H1 (cell line): ENCODE measurements around the gene IQCK. TPM values are rescaled to one million over a fixed set of nuclear protein-coding genes. Genes with fewer than 3 reads are reported as not detected.
A peak's percentile ranks its signal among the peaks of the same experiment; 100 is the strongest.

Experiments
- CTCF ChIA-PET: fragments of 300-600 bp; sonication (Branson Sonifier 250); formaldehyde crosslinking; loops from one replicate; lab custom pipeline; 2021; ENCODE audit not compliant: partially characterized antibody; lab: Charles Lee
- POLR2A ChIA-PET: fragments of 300-600 bp; sonication (Branson Sonifier 250); formaldehyde crosslinking; loops from one replicate; lab custom pipeline; 2021; ENCODE audit warnings: inconsistent platforms; ENCODE audit not compliant: partially characterized antibody; lab: Charles Lee
- DNase-seq, 2 experiments: peaks; one replicate each; pipeline versions ENCODE4 v3.0.0 to v3.0.0-alpha.2; 2010 to 2022; ENCODE audit warnings: low spot score in 2 of 2, low read depth in 1 of 2, mixed read lengths in 1 of 2
- FAIRE-seq: peaks from 2 replicates; lab custom pipeline; 2011; peaks lifted over from hg19 to GRCh38; lab: Jason Lieb, UNC
- H2AFZ ChIP-seq: 2 replicates; pipeline ENCODE4 v1.8.1; 2012; ENCODE audit warnings: low read length, inconsistent platforms
- H2AK5ac ChIP-seq: 2 replicates; pipeline ENCODE4 v1.6.1; 2013; ENCODE audit warnings: low read depth, low read length
- H2BK120ac ChIP-seq: replicated peaks from 2 replicates; pipeline ENCODE3; 2013; ENCODE audit warnings: low read depth, low read length, inconsistent platforms
- H2BK12ac ChIP-seq: 2 replicates; pipeline ENCODE4 v1.6.1; 2013; ENCODE audit warnings: low read depth, low read length
- H2BK15ac ChIP-seq: 2 replicates; pipeline ENCODE4 v1.6.1; 2013; ENCODE audit warnings: low read length
- H2BK20ac ChIP-seq: 2 replicates; pipeline ENCODE4 v1.6.1; 2013; ENCODE audit warnings: low read length
- H2BK5ac ChIP-seq: 2 replicates; pipeline ENCODE4 v1.6.1; 2013; ENCODE audit warnings: low read depth, low read length
- H3K14ac ChIP-seq: 2 replicates; pipeline ENCODE4 v1.6.1; 2013; ENCODE audit warnings: inconsistent platforms; ENCODE audit not compliant: insufficient read length
- H3K18ac ChIP-seq: 2 replicates; pipeline ENCODE4 v1.6.1; 2013; ENCODE audit warnings: low read length; ENCODE audit errors: extremely low read depth
- H3K23ac ChIP-seq: 2 replicates; pipeline ENCODE4 v1.6.1; 2013; ENCODE audit warnings: inconsistent platforms; ENCODE audit not compliant: insufficient read length
- H3K23me2 ChIP-seq: 2 replicates; pipeline ENCODE4 v1.6.1; 2013; ENCODE audit warnings: low read depth, low read length
- H3K27ac ChIP-seq: 2 replicates; pipeline ENCODE4 v1.6.1; 2011; ENCODE audit warnings: low read depth, low read length, inconsistent platforms
- H3K27me3 ChIP-seq, 4 experiments: replicated peaks in 1 of 4; 1 replicate in 1 of 4; 2 replicates in 3 of 4; pipeline versions ENCODE4 v1.6.1 to v1.8.1; 2011 to 2013; ENCODE audit warnings: low read length in 3 of 4, mild to moderate bottlenecking in 3 of 4, inconsistent platforms in 2 of 4, mixed read lengths in 2 of 4, moderate library complexity in 1 of 4; ENCODE audit not compliant: control insufficient read depth in 3 of 4, insufficient read depth in 3 of 4; ENCODE audit errors: extremely low read depth in 1 of 4
- H3K36me3 ChIP-seq, 4 experiments: 2 replicates each; pipeline versions ENCODE4 v1.6.1 to v1.8.1; 2011 to 2013; ENCODE audit warnings: mild to moderate bottlenecking in 4 of 4, low read length in 3 of 4, moderate library complexity in 2 of 4, control low read depth in 1 of 4, inconsistent platforms in 1 of 4; ENCODE audit not compliant: insufficient read depth in 4 of 4, control insufficient read depth in 2 of 4
- H3K4ac ChIP-seq: replicated peaks from 2 replicates; pipeline ENCODE3; 2013; ENCODE audit warnings: low read length, low read depth, mixed read lengths, inconsistent platforms; ENCODE audit not compliant: insufficient read length
- H3K4me1 ChIP-seq, 4 experiments: replicated peaks in 1 of 4; 1 replicate in 1 of 4; 2 replicates in 3 of 4; pipeline versions ENCODE4 v1.6.1 to v1.8.1; 2011 to 2013; ENCODE audit warnings: low read length in 3 of 4, inconsistent platforms in 2 of 4, mixed read lengths in 1 of 4; ENCODE audit not compliant: insufficient read depth in 4 of 4, control insufficient read depth in 3 of 4
- H3K4me2 ChIP-seq, 2 experiments: 2 replicates each; pipeline versions ENCODE4 v1.6.1 to v1.8.1; 2011 to 2013; ENCODE audit warnings: low read depth in 2 of 2, low read length in 2 of 2, control low read depth in 1 of 2, inconsistent platforms in 1 of 2, mild to moderate bottlenecking in 1 of 2; ENCODE audit not compliant: insufficient read depth in 1 of 2
- H3K4me3 ChIP-seq, 4 experiments: fragments of 200-600, 300-600 bp in 1 of 4; sonication (generic), shearing (Covaris generic), sonication (Bioruptor Twin) in 1 of 4; 2 replicates each; pipeline versions ENCODE4 v1.5.1 to v1.8.1; 2011 to 2016; ENCODE audit warnings: low read length in 4 of 4, low read depth in 3 of 4, control low read depth in 2 of 4, inconsistent platforms in 2 of 4, mild to moderate bottlenecking in 2 of 4, mixed read lengths in 1 of 4, moderate library complexity in 1 of 4; ENCODE audit not compliant: insufficient read depth in 2 of 4; ENCODE audit errors: extremely low read depth in 1 of 4
- H3K56ac ChIP-seq: replicated peaks from 2 replicates; pipeline ENCODE3; 2013; ENCODE audit warnings: low read depth, mild to moderate bottlenecking, mixed read lengths, low read length, inconsistent platforms; ENCODE audit not compliant: insufficient read length
- H3K79me1 ChIP-seq: 2 replicates; pipeline ENCODE4 v1.6.1; 2013; ENCODE audit warnings: low read depth, low read length, control low read depth
- H3K79me2 ChIP-seq, 2 experiments: 2 replicates each; pipeline versions ENCODE4 v1.6.1 to v1.8.1; 2012 to 2013; ENCODE audit warnings: low read length in 2 of 2, mild to moderate bottlenecking in 2 of 2, inconsistent platforms in 1 of 2; ENCODE audit not compliant: insufficient read depth in 2 of 2, control insufficient read depth in 1 of 2
- H3K9ac ChIP-seq, 4 experiments: replicated peaks in 1 of 4; 1 replicate in 1 of 4; 2 replicates in 3 of 4; pipeline versions ENCODE4 v1.6.1 to v1.8.1; 2011 to 2013; ENCODE audit warnings: low read depth in 3 of 4, low read length in 3 of 4, control low read depth in 2 of 4, mild to moderate bottlenecking in 2 of 4, moderate library complexity in 2 of 4, inconsistent platforms in 1 of 4; ENCODE audit errors: extremely low read depth in 1 of 4
- H3K9me3 ChIP-seq, 2 experiments: 2 replicates each; pipeline versions ENCODE4 v1.6.1 to v1.8.1; 2012 to 2013; ENCODE audit warnings: mild to moderate bottlenecking in 2 of 2, moderate library complexity in 2 of 2, control low read depth in 1 of 2, inconsistent platforms in 1 of 2, low read depth in 1 of 2, low read length in 1 of 2, mixed read lengths in 1 of 2; ENCODE audit not compliant: insufficient read depth in 2 of 2
- H4K20me1 ChIP-seq, 2 experiments: replicated peaks in 1 of 2; 2 replicates each; pipeline versions ENCODE3 to v1.8.1; 2011 to 2013; ENCODE audit warnings: inconsistent platforms in 2 of 2, low read length in 2 of 2, mild to moderate bottlenecking in 1 of 2; ENCODE audit not compliant: insufficient read depth in 2 of 2, control insufficient read depth in 1 of 2
- H4K5ac ChIP-seq: 2 replicates; pipeline ENCODE4 v1.6.1; 2013; ENCODE audit warnings: low read length, low read depth, mixed read lengths, inconsistent platforms; ENCODE audit not compliant: insufficient read length
- H4K8ac ChIP-seq: 2 replicates; pipeline ENCODE4 v1.8.0; 2013; ENCODE audit warnings: mild to moderate bottlenecking, moderate library complexity, low read length, inconsistent platforms; ENCODE audit not compliant: insufficient read depth; ENCODE audit errors: extremely low read depth
- H4K91ac ChIP-seq: replicated peaks from 2 replicates; pipeline ENCODE3; 2013; ENCODE audit warnings: low read length, mixed read lengths, inconsistent platforms; ENCODE audit not compliant: insufficient read length
- CBX5 ChIP-seq: fragments of 300-800, 300-1000 bp; sonication (generic); IDR thresholded peaks from 2 replicates; pipeline ENCODE4 v1.7.1; 2016; ENCODE audit warnings: antibody characterized with exemption, low read length, low read depth
- CHD1 ChIP-seq: IDR thresholded peaks from 2 replicates; pipeline ENCODE4 v1.6.1; 2012; ENCODE audit warnings: low read depth, low read length, improper control_type of control experiment
- MAFK ChIP-seq: IDR thresholded peaks from 2 replicates; pipeline ENCODE4 v1.6.1; 2012; ENCODE audit warnings: low read depth, mild to moderate bottlenecking, improper control_type of control experiment, low read length
- NRF1 ChIP-seq: IDR thresholded peaks from 2 replicates; pipeline ENCODE4 v1.6.1; 2011; ENCODE audit warnings: mild to moderate bottlenecking, low read depth, low read length, improper control_type of control experiment
- POLR2A ChIP-seq, 2 experiments: IDR thresholded peaks; 1 replicate in 1 of 2; 2 replicates in 1 of 2; pipeline ENCODE4 v1.6.1; 2011; ENCODE audit warnings: low read depth in 2 of 2, low read length in 2 of 2, mild to moderate bottlenecking in 2 of 2; ENCODE audit errors: control extremely low read depth in 1 of 2
- RBBP5 ChIP-seq: IDR thresholded peaks from 2 replicates; pipeline ENCODE4 v1.7.1; 2012; ENCODE audit warnings: low read depth, mild to moderate bottlenecking, inconsistent platforms, low read length, moderate library complexity, borderline replicate concordance
- SIRT6 ChIP-seq: IDR thresholded peaks from one replicate; pipeline ENCODE4 v1.7.1; 2012; ENCODE audit warnings: low read length, inconsistent platforms
- SP2 ChIP-seq: IDR thresholded peaks from 2 replicates; pipeline ENCODE4 v1.6.1; 2012; ENCODE audit warnings: mild to moderate bottlenecking, low read length, inconsistent platforms
- SUZ12 ChIP-seq: fragments of 200-600 bp; sonication (generic); IDR thresholded peaks from 2 replicates; pipeline ENCODE4 v1.6.1; 2012; ENCODE audit warnings: mild to moderate bottlenecking, inconsistent platforms, low read length, moderate library complexity, mixed read lengths
- TAF7 ChIP-seq: optimal IDR thresholded peaks from 2 replicates; pipeline ENCODE3; 2011; ENCODE audit warnings: low read depth, mild to moderate bottlenecking, inconsistent platforms, low read length, moderate library complexity, borderline replicate concordance
- WGBS, 2 experiments: shearing (Covaris generic) in 1 of 2; methylation state at CpG; one replicate each; pipeline versions ENCODE4 v1.1.6 to v1.1.7; 2013 to 2015; ENCODE audit warnings: low lambda C conversion rate in 2 of 2, mixed read lengths in 2 of 2, inconsistent platforms in 1 of 2, low coverage in 1 of 2, missing lambda C conversion rate in 1 of 2; ENCODE audit not compliant: insufficient replicate concordance in 2 of 2, insufficient coverage in 1 of 2, insufficient read length in 1 of 2; ENCODE audit errors: extremely low coverage in 1 of 2, missing lambda C conversion rate in 1 of 2; 5-methylcytosine and 5-hydroxymethylcytosine counted together
- polyA plus RNA-seq, 7 experiments: library from polyadenylated mRNA; depleted of rRNA in 3 of 7; stranded (reverse) in 5 of 7; unstranded in 2 of 7; fragments of >200 nt in 5 of 7; fragments of 200-250 nt in 2 of 7; gene quantifications; 1 replicate in 5 of 7; 2 replicates in 1 of 7; 4 replicates in 1 of 7; pipeline versions ENCODE4 v1.2.1 to v1.2.3, GENCODE V29; 2011 to 2013; ENCODE audit warnings: missing spikeins in 2 of 7, mixed read lengths in 2 of 7
- total RNA-seq: library from RNA; stranded (reverse); fragmentation: NEBNext Ultra II Directional; extraction: Animal tissue kit (Norgen Biotek cat#: 25700); gene quantifications from 2 replicates; pipeline ENCODE4 v1.2.1, GENCODE V29; 2021
- TF ChIP-seq, protein P1 (sequence below): IDR thresholded peaks from 2 replicates; pipeline ENCODE4 v1.6.1; 2012; ENCODE audit warnings: inconsistent platforms

Gene IQCK
- total and polyA plus RNA-seq, 2 of the 8 experiments (the other 6 are each of a cell fraction or from before 2014, with no cell fraction given): 6.2 to 9.3 TPM

DNA sequence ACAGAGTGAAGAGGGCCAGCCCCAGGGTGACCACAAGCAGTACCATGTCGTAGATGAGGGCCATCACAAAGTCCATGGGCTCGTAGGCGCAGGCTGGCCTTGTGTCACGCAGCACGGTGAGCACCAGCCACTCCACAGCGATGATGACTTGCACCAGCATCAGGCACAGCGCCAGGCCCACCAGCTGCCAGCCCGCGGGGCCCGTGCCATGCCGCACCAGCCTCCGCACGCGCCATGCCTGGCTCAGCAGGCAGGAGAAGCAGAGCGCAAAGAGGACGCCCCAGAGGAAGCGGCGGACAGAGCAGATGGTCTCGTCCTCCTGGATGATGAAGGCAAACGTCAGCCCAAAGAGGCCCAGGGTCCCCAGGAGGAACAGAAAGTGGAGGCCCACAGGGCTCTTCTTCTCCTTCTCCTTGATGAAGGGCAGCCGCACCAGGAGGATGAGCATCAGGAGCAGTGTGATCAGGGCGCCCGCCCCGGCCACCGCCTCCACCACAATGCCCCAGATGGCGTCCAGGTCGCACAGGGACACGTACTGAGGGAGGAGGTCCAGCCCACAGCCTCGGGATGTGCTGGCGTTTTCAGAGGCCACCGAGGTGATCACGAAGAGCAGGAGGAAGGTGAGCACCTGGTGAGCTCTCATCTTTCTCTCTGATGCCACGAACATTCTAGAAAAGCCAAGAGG is 154.2 kb downstream of the IQCK start:
- Histone ChIP-seq H3K4ac (no peak overlapping the region), H3K36me3 (peaks cover 12 to 58% (median 29%) of the 10 kb centered on the region in 4 experiments), H2BK20ac (no peak overlapping the region), H3K27ac (no peak overlapping the region), H3K79me2 (peaks cover 21 to 94% of the 10 kb centered on the region in 2 experiments), H4K91ac (peak overlapping the region; percentile 22), H3K18ac (no peak overlapping the region), H3K79me1 (peaks cover 30% of the 10 kb centered on the region), H3K4me2 (no peak overlapping the region), H3K4me1 (peaks cover 4 to 14% (median 7%) of the 10 kb centered on the region in 4 experiments), H3K23me2 (no peaks in the 10 kb centered on the region), H2BK15ac (no peak overlapping the region), H2AK5ac (no peak overlapping the region), H4K20me1 (peaks cover 22 to 39% of the 10 kb centered on the region in 2 experiments), H3K9me3 (no peaks in the 10 kb centered on the region; a peak in 1 of 4 replicates), H2BK5ac (peak overlapping the region; percentile 26; the same call in 1 of the 2 replicates), H4K8ac (no peak overlapping the region), H2AFZ (no peak overlapping the region), H2BK12ac (no peak overlapping the region; the same call in 1 of the 2 replicates), H3K9ac (no peak overlapping the region), H2BK120ac (no peak overlapping the region), H3K14ac (no peak overlapping the region), H3K4me3 (no peak overlapping the region), H4K5ac (no peak overlapping the region), H3K56ac (no peak overlapping the region), H3K27me3 (no peaks in the 10 kb centered on the region), H3K23ac (no peak overlapping the region)
- WGBS, 2 experiments: 92% methylated on average over 29 of the region's 33 CpGs; no CpG with 5 or more reads in 1 of the 2 experiments
- POLR2A ChIA-PET: interaction anchor here (0.9 to 11.4 kb wide), 3 partner anchors 10 to 160 kb away, joined by 3 to 114 read pairs (median 3); no protein-coding TSS in a partner anchor
- TF ChIP-seq SIRT6 (no peak), CHD1 (no peak), CBX5 (no peak), TAF7 (no peak), RBBP5 (no peak), NRF1 (no peak), SP2 (no peak), SUZ12 (no peak), POLR2A (IDR thresholded peaks at IDR 0.05; ENCODE audit: control extremely low read depth in 1 of 2, low read depth in 2 of 2, low read length in 2 of 2) (no peak), MAFK (no peak)
- TF ChIP-seq, protein P1, sequence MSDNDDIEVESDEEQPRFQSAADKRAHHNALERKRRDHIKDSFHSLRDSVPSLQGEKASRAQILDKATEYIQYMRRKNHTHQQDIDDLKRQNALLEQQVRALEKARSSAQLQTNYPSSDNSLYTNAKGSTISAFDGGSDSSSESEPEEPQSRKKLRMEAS: no peak
- FAIRE-seq (no peak), DNase-seq (no peak)
- CTCF ChIA-PET: no interaction called here
